DMS79 (cell line): ENCODE results near the gene FEM1C.
"Not testable (repeated sequence)": the region's sequence is repeated elsewhere in the genome, so short reads cannot be mapped to it uniquely, and the experiment has no call there.

ENCODE experiments used
- DNase-seq: peaks from one replicate; lab custom pipeline; 2025; lab: John Stamatoyannopoulos, UW

Gene FEM1C

GRCh38 chr5:115520191-115520590 is 24.4 kb downstream of the FEM1C start:
- no peak for DNase-seq

GRCh38 chr5:115516372-115516771 is 28.2 kb downstream of the FEM1C start:
- DNase-seq, result no peak

- no peak for DNase-seq
Measured at GRCh38 chr5:115514220-115514619, 30.4 kb downstream of the FEM1C start.

GRCh38 chr5:115511632-115512031 is 32.9 kb downstream of the FEM1C start:
- no peak for DNase-seq

GRCh38 chr5:115510145-115510645 is 34.4 kb downstream of the FEM1C start:
- DNase-seq, result no peak

- no peak for DNase-seq
Measured at GRCh38 chr5:115509547-115509946, 35.0 kb downstream of the FEM1C start.

- DNase-seq, result no peak
Measured at GRCh38 chr5:115507681-115508080, 36.9 kb downstream of the FEM1C start.

- no peak for DNase-seq
Measured at GRCh38 chr5:115503420-115503819, 41.2 kb downstream of the FEM1C start.

GRCh38 chr5:115501464-115502210 is 42.9 kb downstream of the FEM1C start:
- DNase-seq, result no peak

- no peak for DNase-seq
Measured at GRCh38 chr5:115500225-115500624, 44.4 kb downstream of the FEM1C start.

- no peak for DNase-seq
Measured at GRCh38 chr5:115496936-115497576, 47.5 kb downstream of the FEM1C start.

GRCh38 chr5:115494570-115495289 is 49.8 kb downstream of the FEM1C start:
- no peak for DNase-seq

GRCh38 chr5:115490596-115490995 is 54.0 kb downstream of the FEM1C start:
- DNase-seq, result no peak

- DNase-seq, result no peak
Measured at GRCh38 chr5:115489733-115490132, 54.8 kb downstream of the FEM1C start.

- DNase-seq, result no peak
Measured at GRCh38 chr5:115487756-115488155, 56.8 kb downstream of the FEM1C start.

- DNase-seq, result no peak
Measured at GRCh38 chr5:115487168-115487567, 57.4 kb downstream of the FEM1C start.

- no peak for DNase-seq
Measured at GRCh38 chr5:115486728-115487127, 57.8 kb downstream of the FEM1C start.

- no peak for DNase-seq
Measured at GRCh38 chr5:115484368-115484767, 60.2 kb downstream of the FEM1C start.

- no peak for DNase-seq
Measured at GRCh38 chr5:115480900-115481299, 63.7 kb downstream of the FEM1C start.

- DNase-seq, result no peak
Measured at GRCh38 chr5:115480271-115480670, 64.3 kb downstream of the FEM1C start.

GRCh38 chr5:115479166-115479873 is 65.3 kb downstream of the FEM1C start:
- DNase-seq, result not testable (repeated sequence)

- no peak for DNase-seq
Measured at GRCh38 chr5:115478281-115478680, 66.3 kb downstream of the FEM1C start.
